Tibial nerve (tissue), 4 donors: ENCODE results near the gene EXOC2. TPM values are rescaled to one million over a fixed set of nuclear protein-coding genes. Genes with fewer than 3 reads are reported as not detected.

Source experiments
- DNase-seq, 2 donors: peaks; one replicate each; pipeline ENCODE4 v3.0.0-alpha.2; 2019; ENCODE audit warnings: low spot score in 2 of 2
- H3K27ac ChIP-seq, 4 donors: fragments of 200-600 bp; sonication (generic) in 3 of 4; one replicate each; pipeline ENCODE4 v1.5.1; 2017 to 2019; ENCODE audit warnings: mild to moderate bottlenecking in 1 of 4
- H3K27me3 ChIP-seq, 2 donors: fragments of 200-600 bp; sonication (generic) in 1 of 2; one replicate each; pipeline versions ENCODE4 v1.5.1 to v1.6.0; 2017 to 2019
- H3K36me3 ChIP-seq, 3 donors: fragments of 200-600 bp; sonication (generic); one replicate each; pipeline ENCODE4 v1.5.1; 2018 to 2019
- H3K4me1 ChIP-seq, 4 donors: fragments of 200-600 bp; sonication (generic) in 3 of 4; one replicate each; pipeline ENCODE4 v1.5.1; 2017 to 2019
- H3K4me3 ChIP-seq, 4 donors: fragments of 200-600 bp; sonication (generic) in 3 of 4; one replicate each; pipeline ENCODE4 v1.5.1; 2017 to 2019; ENCODE audit warnings: mild to moderate bottlenecking in 1 of 4, moderate library complexity in 1 of 4
- H3K9me3 ChIP-seq, 4 donors: fragments of 200-600 bp; sonication (generic) in 3 of 4; one replicate each; pipeline ENCODE4 v1.5.1; 2017 to 2019
- EP300 ChIP-seq, 2 donors: sonication (generic); formaldehyde crosslinking; IDR thresholded peaks; one replicate each; pipeline ENCODE4 v1.6.1; 2017; ENCODE audit warnings: antibody characterized with exemption in 2 of 2, mild to moderate bottlenecking in 1 of 2
- POLR2A ChIP-seq, 2 donors: fragments of 450-650 bp; IDR thresholded peaks; one replicate each; pipeline ENCODE4 v1.6.1; 2017; ENCODE audit warnings: antibody characterized with exemption in 2 of 2, mild to moderate bottlenecking in 2 of 2, moderate library complexity in 2 of 2
- WGBS, 2 donors: methylation state at CpG; one replicate each; pipeline ENCODE4 v1.1.5; 2018; 5-methylcytosine and 5-hydroxymethylcytosine counted together
- total RNA-seq, 4 donors: library from RNA; depleted of rRNA; stranded (reverse); fragments of >200 nt; gene quantifications; one replicate each; pipeline ENCODE4 v1.1.0, GENCODE V29; 2016
- TF ChIP-seq, protein P1 (sequence below), 5 experiments: fragments of 200-600 bp in 3 of 5; fragments of 450-650 bp in 2 of 5; sonication (generic) in 3 of 5; IDR thresholded peaks; one replicate each; pipeline ENCODE4 v1.5.1; 2016 to 2019; ENCODE audit warnings: antibody characterized with exemption in 5 of 5, mild to moderate bottlenecking in 3 of 5, moderate library complexity in 2 of 5

The EXOC2 gene
- total RNA-seq, 4 donors from 2014 or later: 20.8 to 30.0 (median 24.1) TPM

DNA sequence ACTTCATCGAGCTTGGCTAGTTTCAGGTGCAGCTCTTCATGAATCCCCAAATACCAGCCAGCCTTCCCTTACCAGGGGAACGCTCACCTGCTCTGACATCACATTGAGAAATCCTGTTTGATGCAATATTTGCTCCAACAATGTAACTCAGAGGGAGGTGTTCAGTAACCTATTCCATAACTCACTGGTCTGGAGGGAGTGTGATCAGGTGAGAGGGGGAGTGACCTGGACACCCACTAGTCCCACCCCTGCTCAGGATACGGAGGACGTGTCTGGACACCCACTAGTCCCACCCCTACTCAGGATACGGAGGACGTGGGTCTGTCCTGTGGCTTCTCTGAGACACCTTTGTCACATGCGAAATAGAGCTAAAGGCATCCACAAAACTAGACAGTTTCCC, 106.4 kb downstream of the EXOC2 start:
- TF ChIP-seq, protein P1, sequence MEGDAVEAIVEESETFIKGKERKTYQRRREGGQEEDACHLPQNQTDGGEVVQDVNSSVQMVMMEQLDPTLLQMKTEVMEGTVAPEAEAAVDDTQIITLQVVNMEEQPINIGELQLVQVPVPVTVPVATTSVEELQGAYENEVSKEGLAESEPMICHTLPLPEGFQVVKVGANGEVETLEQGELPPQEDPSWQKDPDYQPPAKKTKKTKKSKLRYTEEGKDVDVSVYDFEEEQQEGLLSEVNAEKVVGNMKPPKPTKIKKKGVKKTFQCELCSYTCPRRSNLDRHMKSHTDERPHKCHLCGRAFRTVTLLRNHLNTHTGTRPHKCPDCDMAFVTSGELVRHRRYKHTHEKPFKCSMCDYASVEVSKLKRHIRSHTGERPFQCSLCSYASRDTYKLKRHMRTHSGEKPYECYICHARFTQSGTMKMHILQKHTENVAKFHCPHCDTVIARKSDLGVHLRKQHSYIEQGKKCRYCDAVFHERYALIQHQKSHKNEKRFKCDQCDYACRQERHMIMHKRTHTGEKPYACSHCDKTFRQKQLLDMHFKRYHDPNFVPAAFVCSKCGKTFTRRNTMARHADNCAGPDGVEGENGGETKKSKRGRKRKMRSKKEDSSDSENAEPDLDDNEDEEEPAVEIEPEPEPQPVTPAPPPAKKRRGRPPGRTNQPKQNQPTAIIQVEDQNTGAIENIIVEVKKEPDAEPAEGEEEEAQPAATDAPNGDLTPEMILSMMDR (IDR thresholded peaks at IDR 0.05): no peak
- TF ChIP-seq POLR2A (IDR thresholded peaks at IDR 0.05): no peak
- TF ChIP-seq EP300 (IDR thresholded peaks at IDR 0.05): no peak
- H3K27me3 ChIP-seq: no peaks in the 10 kb centered on the region
- H3K36me3 ChIP-seq: peaks cover 0 to 44% (median 0%) of the 10 kb centered on the region in 3 donors
- 93 to 94% methylated on average over 7 of the region's 7 CpGs for WGBS, 2 donors
- H3K9me3 ChIP-seq: no peaks in the 10 kb centered on the region
- peaks cover 0 to 7% (median 0%) of the 10 kb centered on the region in 4 donors for H3K4me1 ChIP-seq
- H3K4me3 ChIP-seq: no peak overlapping the region
- H3K27ac ChIP-seq: no peak overlapping the region
- DNase-seq: no peak

GRCh38 chr6:583635-584034, 109.3 kb downstream of the EXOC2 start:
- TF ChIP-seq, protein P1 (IDR thresholded peaks at IDR 0.05): no peak
- TF ChIP-seq POLR2A (IDR thresholded peaks at IDR 0.05): no peak
- Histone ChIP-seq H3K4me3 (no peak overlapping the region), H3K36me3 (peaks cover 0 to 19% (median 0%) of the 10 kb centered on the region in 3 donors), H3K27ac (no peak overlapping the region), H3K27me3 (no peaks in the 10 kb centered on the region), H3K4me1 (peaks cover 0 to 7% (median 0%) of the 10 kb centered on the region in 4 donors), H3K9me3 (no peaks in the 10 kb centered on the region)
- DNase-seq: no peak
- 65% methylated on average over 6 of the region's 6 CpGs for WGBS, 2 donors

DNA sequence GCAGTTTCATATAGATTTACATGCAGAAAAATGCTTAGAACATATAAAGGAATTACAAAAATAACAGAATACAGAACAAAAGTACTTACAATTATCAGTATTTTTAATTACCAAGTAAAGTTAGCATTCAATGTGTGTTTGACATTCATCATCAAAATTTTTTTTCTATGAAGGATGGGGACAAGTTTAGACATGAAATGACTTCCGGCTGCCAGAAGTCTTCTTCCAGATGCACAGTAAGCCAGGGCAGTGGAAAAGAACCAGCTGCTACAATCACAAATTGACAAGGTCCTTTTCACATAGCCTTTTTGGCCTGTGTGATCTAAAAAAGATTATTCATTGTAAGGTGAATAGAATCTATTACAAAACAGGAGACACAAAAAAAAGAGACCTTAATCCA, 109.8 kb downstream of the EXOC2 start:
- H3K27me3 ChIP-seq: no peaks in the 10 kb centered on the region
- peaks cover 0 to 14% (median 0%) of the 10 kb centered on the region in 3 donors for H3K36me3 ChIP-seq
- H3K9me3 ChIP-seq: no peaks in the 10 kb centered on the region
- H3K4me3 ChIP-seq: no peak overlapping the region
- TF ChIP-seq POLR2A (IDR thresholded peaks at IDR 0.05) (no peak), EP300 (IDR thresholded peaks at IDR 0.05) (no peak)
- TF ChIP-seq, protein P1 (IDR thresholded peaks at IDR 0.05): no peak
- H3K4me1 ChIP-seq: peaks cover 0 to 7% (median 0%) of the 10 kb centered on the region in 4 donors
- 65 to 68% methylated on average over 1 of the region's 1 CpG for WGBS, 2 donors
- H3K27ac ChIP-seq: no peak overlapping the region
- DNase-seq: no peak

DNA sequence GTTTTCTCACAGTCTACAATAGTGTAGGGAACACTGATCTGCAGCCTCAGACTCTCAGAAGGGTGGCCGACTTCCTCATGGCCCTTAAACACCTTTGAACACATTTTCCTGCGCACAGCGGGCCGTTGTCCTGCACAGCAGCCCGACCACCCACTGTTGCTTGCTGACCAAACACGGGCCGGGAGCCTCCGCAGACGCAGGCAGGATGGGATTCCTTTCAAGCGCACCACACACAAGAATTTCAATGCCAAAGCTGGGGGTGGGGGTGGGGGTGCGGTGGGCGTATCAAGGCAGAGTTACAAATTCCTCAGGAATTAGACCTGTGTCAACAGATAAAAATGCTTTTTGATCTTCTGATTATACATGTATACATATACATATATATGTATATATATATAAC, 110.6 kb downstream of the EXOC2 start:
- 59 to 60% methylated on average over 12 of the region's 12 CpGs for WGBS, 2 donors
- peaks cover 0 to 7% (median 0%) of the 10 kb centered on the region in 4 donors for H3K4me1 ChIP-seq
- H3K27me3 ChIP-seq: no peaks in the 10 kb centered on the region
- no peak overlapping the region for H3K4me3 ChIP-seq
- H3K9me3 ChIP-seq: no peaks in the 10 kb centered on the region
- peaks cover 0 to 9% (median 0%) of the 10 kb centered on the region in 3 donors for H3K36me3 ChIP-seq
- H3K27ac ChIP-seq: no peak overlapping the region
- TF ChIP-seq, protein P1 (IDR thresholded peaks at IDR 0.05): no peak
- TF ChIP-seq POLR2A (IDR thresholded peaks at IDR 0.05): no peak
- TF ChIP-seq EP300 (IDR thresholded peaks at IDR 0.05): no peak
- no peak for DNase-seq

- TF ChIP-seq, protein P1 (IDR thresholded peaks at IDR 0.05): no peak
- TF ChIP-seq EP300 (IDR thresholded peaks at IDR 0.05): no peak
- no peak for TF ChIP-seq POLR2A (IDR thresholded peaks at IDR 0.05)
- 75 to 78% methylated on average over 5 of the region's 5 CpGs for WGBS, 2 donors
- no peak overlapping the region for H3K4me3 ChIP-seq
- H3K27ac ChIP-seq: no peak overlapping the region
- peaks cover 0 to 23% (median 0%) of the 10 kb centered on the region in 3 donors for H3K36me3 ChIP-seq
- DNase-seq: no peak
- H3K4me1 ChIP-seq: peaks cover 0 to 7% (median 0%) of the 10 kb centered on the region in 4 donors
- no peaks in the 10 kb centered on the region for H3K9me3 ChIP-seq
- H3K27me3 ChIP-seq: no peaks in the 10 kb centered on the region
These were observed 113.6 kb downstream of the EXOC2 start for GRCh38 chr6:579339-579738.
